ENCODE data around the gene ELF2.

DNA sequence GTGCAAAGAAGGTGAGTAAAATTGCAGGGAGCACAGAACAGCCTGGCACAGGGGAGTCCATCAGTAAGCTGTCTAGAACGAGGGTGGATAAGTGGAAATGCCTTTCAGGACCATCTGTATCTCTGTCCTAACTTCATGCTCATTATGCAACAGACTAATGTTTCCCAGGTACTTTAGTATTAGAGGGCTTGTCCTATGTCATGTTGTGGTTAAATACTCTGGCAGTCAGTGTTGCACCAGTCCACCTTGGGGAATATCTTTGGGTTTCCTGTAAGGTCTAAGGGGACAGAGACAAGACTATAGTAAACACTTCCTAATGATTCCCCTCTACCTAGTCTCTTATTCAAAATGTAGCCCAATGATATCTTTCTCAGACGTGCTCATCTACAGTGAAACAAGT is 140.1 kb downstream of the ELF2 start:
- TF ChIP-seq, protein P1, sequence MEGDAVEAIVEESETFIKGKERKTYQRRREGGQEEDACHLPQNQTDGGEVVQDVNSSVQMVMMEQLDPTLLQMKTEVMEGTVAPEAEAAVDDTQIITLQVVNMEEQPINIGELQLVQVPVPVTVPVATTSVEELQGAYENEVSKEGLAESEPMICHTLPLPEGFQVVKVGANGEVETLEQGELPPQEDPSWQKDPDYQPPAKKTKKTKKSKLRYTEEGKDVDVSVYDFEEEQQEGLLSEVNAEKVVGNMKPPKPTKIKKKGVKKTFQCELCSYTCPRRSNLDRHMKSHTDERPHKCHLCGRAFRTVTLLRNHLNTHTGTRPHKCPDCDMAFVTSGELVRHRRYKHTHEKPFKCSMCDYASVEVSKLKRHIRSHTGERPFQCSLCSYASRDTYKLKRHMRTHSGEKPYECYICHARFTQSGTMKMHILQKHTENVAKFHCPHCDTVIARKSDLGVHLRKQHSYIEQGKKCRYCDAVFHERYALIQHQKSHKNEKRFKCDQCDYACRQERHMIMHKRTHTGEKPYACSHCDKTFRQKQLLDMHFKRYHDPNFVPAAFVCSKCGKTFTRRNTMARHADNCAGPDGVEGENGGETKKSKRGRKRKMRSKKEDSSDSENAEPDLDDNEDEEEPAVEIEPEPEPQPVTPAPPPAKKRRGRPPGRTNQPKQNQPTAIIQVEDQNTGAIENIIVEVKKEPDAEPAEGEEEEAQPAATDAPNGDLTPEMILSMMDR (IDR thresholded peaks at IDR 0.05; ENCODE audit: extremely low read depth in 1 of 2, insufficient read depth in 1 of 2, low read depth in 1 of 2, low read length in 2 of 2) = no peak
- TF ChIP-seq POLR2A (IDR thresholded peaks at IDR 0.05; ENCODE audit: low read depth, low read length) = no peak
- TF ChIP-seq, protein P2, sequence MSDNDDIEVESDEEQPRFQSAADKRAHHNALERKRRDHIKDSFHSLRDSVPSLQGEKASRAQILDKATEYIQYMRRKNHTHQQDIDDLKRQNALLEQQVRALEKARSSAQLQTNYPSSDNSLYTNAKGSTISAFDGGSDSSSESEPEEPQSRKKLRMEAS (IDR thresholded peaks at IDR 0.05; ENCODE audit: insufficient read depth, insufficient read length) = no peak
- no peak for TF ChIP-seq EZH2 (IDR thresholded peaks at IDR 0.05; ENCODE audit: borderline replicate concordance, low read depth, low read length, severe bottlenecking)
- no peak for TF ChIP-seq GATA2 (IDR thresholded peaks at IDR 0.05; ENCODE audit: insufficient read depth, insufficient read length, low read depth, low read length)
- TF ChIP-seq MYC (IDR thresholded peaks at IDR 0.05; ENCODE audit: low read depth, low read length) = no peak
- TF ChIP-seq POLR2AphosphoS5 (IDR thresholded peaks at IDR 0.05; ENCODE audit: insufficient read depth, low read depth, low read length) = no peak
